ENCODE data around the gene ZNF621. TPM values are rescaled to one million over a fixed set of nuclear protein-coding genes. Genes with fewer than 3 reads are reported as not detected.

The ZNF621 gene
- total RNA-seq, 1 experiment from 2014 or later = 20.0 TPM

- no peak overlapping the region for H3K4me3 Mint-ChIP-seq
- H3K4me1 Mint-ChIP-seq = peaks cover 16% of the 10 kb centered on the region
- no peaks in the 10 kb centered on the region for H3K27me3 Mint-ChIP-seq (ENCODE audit: low read depth)
- POLR2A ChIA-PET = no interaction called here
- TF ChIP-seq ZBTB21 (CRISPR knock-in tag; IDR thresholded peaks at IDR 0.05; ENCODE audit: borderline replicate concordance) = no peak
- ATAC-seq (no peak), DNase-seq (ENCODE audit: low spot score) (no peak)
- no peak overlapping the region for H3K27ac Mint-ChIP-seq
- H3K36me3 Mint-ChIP-seq = peaks cover 19% of the 10 kb centered on the region
- CTCF ChIA-PET = no interaction called here
- H3K9me3 Mint-ChIP-seq = peaks cover 6% of the 10 kb centered on the region
Measured at GRCh38 chr3:40521254-40521653, 3.5 kb upstream of the ZNF621 start.

- TF ChIP-seq E2F4 (CRISPR knock-in tag; IDR thresholded peaks at IDR 0.05; ENCODE audit: borderline replicate concordance, low read depth) (no peak), NFATC4 (CRISPR knock-in tag; IDR thresholded peaks at IDR 0.05) (no peak), ZNF532 (CRISPR knock-in tag; IDR thresholded peaks at IDR 0.05; ENCODE audit: borderline replicate concordance) (no peak), ATF3 (CRISPR knock-in tag; conservative IDR thresholded peaks at IDR 0.05) (no peak), JUN (CRISPR knock-in tag; IDR thresholded peaks at IDR 0.05) (no peak), ZNF138 (CRISPR knock-in tag; conservative IDR thresholded peaks at IDR 0.05) (no peak), CREB1 (CRISPR knock-in tag; IDR thresholded peaks at IDR 0.05) (no peak), ATF2 (CRISPR knock-in tag; IDR thresholded peaks at IDR 0.05; ENCODE audit: borderline replicate concordance, low read depth) (no peak), EMX1 (CRISPR knock-in tag; IDR thresholded peaks at IDR 0.05) (no peak), NR3C1 (CRISPR knock-in tag; conservative IDR thresholded peaks at IDR 0.05; ENCODE audit: low read depth) (no peak), KAT7 (CRISPR knock-in tag; IDR thresholded peaks at IDR 0.05; ENCODE audit: borderline replicate concordance) (no peak), ZNF512 (CRISPR knock-in tag; IDR thresholded peaks at IDR 0.05; ENCODE audit: borderline replicate concordance) (no peak), TEAD4 (CRISPR knock-in tag; IDR thresholded peaks at IDR 0.05) (no peak)
- ATAC-seq (no peak), DNase-seq (ENCODE audit: low spot score) (no peak)
- Mint-ChIP-seq H3K4me3 (peak overlapping the region; percentile 96), H3K4me1 (peaks cover 16% of the 10 kb centered on the region), H3K36me3 (peaks cover 26% of the 10 kb centered on the region), H3K27me3 (ENCODE audit: low read depth) (no peaks in the 10 kb centered on the region), H3K9me3 (peaks cover 5% of the 10 kb centered on the region), H3K27ac (peak overlapping the region; percentile 96)
- POLR2A ChIA-PET = interaction anchor here (0.5 to 2.3 kb wide), 4 partner anchors 18 to 137 kb away, joined by 3 to 24 read pairs (median 4); partner anchors contain the start of genes ENTPD3, RPL14 and ZNF620
- CTCF ChIA-PET = interaction anchor here (1.5 kb wide), 1 partner anchor 18 kb away, joined by 5 read pairs; the partner anchor contains the start of gene ZNF620
Measured at GRCh38 chr3:40523781-40524180, 979 bp upstream of the ZNF621 start.
